ENCODE results near the gene QSOX2.
"Not testable (repeated sequence)": the region's sequence is repeated elsewhere in the genome, so short reads cannot be mapped to it uniquely, and the experiment has no call there.

Gene QSOX2

GRCh38 chr9:136248951-136249876, 3.6 kb upstream of the QSOX2 start:
- no peak for DNase-seq

- DNase-seq = no peak
Observed at GRCh38 chr9:136247947-136248637, 2.5 kb upstream of the QSOX2 start.

- DNase-seq = no peak
Observed at GRCh38 chr9:136247551-136247916, 1.9 kb upstream of the QSOX2 start.

GRCh38 chr9:136246849-136247550, 1.4 kb upstream of the QSOX2 start:
- no peak for DNase-seq

GRCh38 chr9:136244969-136245218, 718 bp downstream of the QSOX2 start:
- DNase-seq = no peak

- DNase-seq = peak; percentile 73
Observed at GRCh38 chr9:136244122-136244968, 1.3 kb downstream of the QSOX2 start.

GRCh38 chr9:136243631-136244030, 2.0 kb downstream of the QSOX2 start:
- DNase-seq = no peak

- DNase-seq = no peak
Observed at GRCh38 chr9:136242918-136243525, 2.6 kb downstream of the QSOX2 start.

- no peak for DNase-seq
Observed at GRCh38 chr9:136242248-136242647, 3.4 kb downstream of the QSOX2 start.

GRCh38 chr9:136241542-136241941, 4.1 kb downstream of the QSOX2 start:
- DNase-seq = no peak

- DNase-seq = no peak
Observed at GRCh38 chr9:136240941-136241340, 4.7 kb downstream of the QSOX2 start.

- no peak for DNase-seq
Observed at GRCh38 chr9:136239983-136240330, 5.7 kb downstream of the QSOX2 start.

GRCh38 chr9:136239135-136239982, 6.3 kb downstream of the QSOX2 start:
- no peak for DNase-seq

GRCh38 chr9:136238342-136238732, 7.3 kb downstream of the QSOX2 start:
- no peak for DNase-seq

- no peak for DNase-seq
Observed at GRCh38 chr9:136237486-136238341, 7.9 kb downstream of the QSOX2 start.

GRCh38 chr9:136236471-136237410, 8.9 kb downstream of the QSOX2 start:
- DNase-seq = not testable (repeated sequence)

- no peak for DNase-seq
Observed at GRCh38 chr9:136235709-136236455, 9.7 kb downstream of the QSOX2 start.

GRCh38 chr9:136235171-136235570, 10.4 kb downstream of the QSOX2 start:
- no peak for DNase-seq

GRCh38 chr9:136234597-136234996, 11.0 kb downstream of the QSOX2 start:
- no peak for DNase-seq

Measured in activated naive CD4-positive, alpha-beta T cell treated with anti-CD3 and anti-CD28 coated beads, Interleukin-2, amount 50 U/mL, for 16 hours (primary cell).